ENCODE data around the gene SPAG9.
A peak's percentile ranks its signal among the peaks of the same experiment; 100 is the strongest.

Gene SPAG9

GRCh38 chr17:51050291-51051033 lies 70.2 kb downstream of the SPAG9 start:
- DNase-seq (ENCODE audit: low read depth) = peak; percentile 67
- no peak for TF ChIP-seq CTCF (IDR thresholded peaks at IDR 0.05; ENCODE audit: low read depth, low read length, missing control alignments)
- H3K4me3 ChIP-seq (ENCODE audit: low read depth, low read length) = no peak overlapping the region

- H3K4me3 ChIP-seq (ENCODE audit: low read depth, low read length) = no peak overlapping the region
- no peak for TF ChIP-seq CTCF (IDR thresholded peaks at IDR 0.05; ENCODE audit: low read depth, low read length, missing control alignments)
- DNase-seq (ENCODE audit: low read depth) = no peak
These were observed 73.9 kb downstream of the SPAG9 start for GRCh38 chr17:51046514-51047384.

- no peak for DNase-seq (ENCODE audit: low read depth)
These were observed 74.6 kb downstream of the SPAG9 start for GRCh38 chr17:51046046-51046445.

GRCh38 chr17:51045621-51046020 lies 75.0 kb downstream of the SPAG9 start:
- no peak for DNase-seq (ENCODE audit: low read depth)
- H3K4me3 ChIP-seq (ENCODE audit: low read depth, low read length) = no peak overlapping the region
- no peak for TF ChIP-seq CTCF (IDR thresholded peaks at IDR 0.05; ENCODE audit: low read depth, low read length, missing control alignments)

More at GRCh38 chr17:51046046-51046445, 74.6 kb downstream of the SPAG9 start:
- H3K4me3 ChIP-seq (ENCODE audit: low read depth, low read length) = no peak overlapping the region
- TF ChIP-seq CTCF (IDR thresholded peaks at IDR 0.05; ENCODE audit: low read depth, low read length, missing control alignments) = no peak

- no peak overlapping the region for H3K4me3 ChIP-seq (ENCODE audit: low read depth, low read length)
- DNase-seq (ENCODE audit: low read depth) = no peak
- no peak for TF ChIP-seq CTCF (IDR thresholded peaks at IDR 0.05; ENCODE audit: low read depth, low read length, missing control alignments)
These were observed 75.7 kb downstream of the SPAG9 start for GRCh38 chr17:51044976-51045375.

- TF ChIP-seq CTCF (IDR thresholded peaks at IDR 0.05; ENCODE audit: low read depth, low read length, missing control alignments) = no peak
- DNase-seq (ENCODE audit: low read depth) = no peak
- no peak overlapping the region for H3K4me3 ChIP-seq (ENCODE audit: low read depth, low read length)
These were observed 84.6 kb downstream of the SPAG9 start for GRCh38 chr17:51036084-51036483.

Data from GM12864 (cell line).